HFFc6 (cell line): ENCODE data around the gene EPPIN. TPM values are rescaled to one million over a fixed set of nuclear protein-coding genes. Genes with fewer than 3 reads are reported as not detected.

Source experiments
- DNase-seq: peaks from one replicate; pipeline ENCODE4 v3.0.0-alpha.2; 2018
- H3K27ac Mint-ChIP-seq: 2 replicates; pipeline ENCODE4 v1.8.0; 2020; ENCODE audit warnings: mild to moderate bottlenecking, mixed read lengths
- H3K27me3 Mint-ChIP-seq: 2 replicates; pipeline ENCODE4 v1.8.0; 2021; ENCODE audit warnings: mild to moderate bottlenecking, moderate library complexity, mixed read lengths; ENCODE audit not compliant: insufficient read depth
- H3K36me3 Mint-ChIP-seq: 2 replicates; pipeline ENCODE4 v1.8.0; 2021; ENCODE audit warnings: low read depth, mixed read lengths
- H3K4me1 Mint-ChIP-seq: 2 replicates; pipeline ENCODE4 v1.8.0; 2020; ENCODE audit warnings: low read depth, mixed read lengths
- H3K4me3 Mint-ChIP-seq: 2 replicates; pipeline ENCODE4 v1.8.0; 2020; ENCODE audit warnings: mild to moderate bottlenecking, moderate library complexity, mixed read lengths
- H3K9me3 Mint-ChIP-seq: 2 replicates; pipeline ENCODE4 v1.8.0; 2020; ENCODE audit warnings: mild to moderate bottlenecking, mixed read lengths
- CTCF ChIP-seq: fragments of 200-600 bp; sonication (generic); IDR thresholded peaks from 2 replicates; pipeline ENCODE4 v1.5.0; 2021; ENCODE audit warnings: antibody characterized with exemption, mild to moderate bottlenecking
- total RNA-seq, 6 experiments: library from RNA; stranded (reverse); fragmentation: NEBNext Ultra II Directional; extraction: Animal tissue kit (Norgen Biotek cat#: 25700); gene quantifications; 2 replicates in 1 of 6; 3 replicates in 5 of 6; pipeline ENCODE4 v1.2.3, GENCODE V29; 2021

Gene EPPIN
- total RNA-seq, 6 experiments from 2014 or later, result not detected

GRCh38 chr20:45538209-45538799, 8.9 kb downstream of the EPPIN start:
- Mint-ChIP-seq H3K4me1 (peaks cover 4% of the 10 kb centered on the region; the same call in 1 of the 2 replicates), H3K27ac (no peak overlapping the region), H3K36me3 (no peaks in the 10 kb centered on the region), H3K9me3 (no peaks in the 10 kb centered on the region), H3K4me3 (no peak overlapping the region), H3K27me3 (peaks cover 8% of the 10 kb centered on the region; the same call in 1 of the 2 replicates)
- no peak; the same call in 1 of the 2 replicates for TF ChIP-seq CTCF
- peak; percentile 14 for DNase-seq

- no peaks in the 10 kb centered on the region for H3K36me3 Mint-ChIP-seq
- no peaks in the 10 kb centered on the region for H3K4me1 Mint-ChIP-seq
- TF ChIP-seq CTCF, result no peak
- H3K4me3 Mint-ChIP-seq, result no peak overlapping the region
- H3K27ac Mint-ChIP-seq, result no peak overlapping the region
- no peak for DNase-seq
- H3K9me3 Mint-ChIP-seq, result no peaks in the 10 kb centered on the region
- peaks cover 25% of the 10 kb centered on the region for H3K27me3 Mint-ChIP-seq
Observed at GRCh38 chr20:45527294-45527693, 19.9 kb downstream of the EPPIN start.

- H3K9me3 Mint-ChIP-seq, result no peaks in the 10 kb centered on the region
- H3K4me1 Mint-ChIP-seq, result no peaks in the 10 kb centered on the region
- H3K27me3 Mint-ChIP-seq, result peaks cover 20% of the 10 kb centered on the region
- no peak for DNase-seq
- no peak overlapping the region for H3K27ac Mint-ChIP-seq
- H3K4me3 Mint-ChIP-seq, result no peak overlapping the region
- TF ChIP-seq CTCF, result no peak
- no peaks in the 10 kb centered on the region for H3K36me3 Mint-ChIP-seq
Observed at GRCh38 chr20:45523821-45524220, 23.4 kb downstream of the EPPIN start.

- no peaks in the 10 kb centered on the region for H3K36me3 Mint-ChIP-seq
- no peak for TF ChIP-seq CTCF
- no peaks in the 10 kb centered on the region for H3K4me1 Mint-ChIP-seq
- no peak for DNase-seq
- H3K9me3 Mint-ChIP-seq, result no peaks in the 10 kb centered on the region
- H3K4me3 Mint-ChIP-seq, result no peak overlapping the region
- no peak overlapping the region for H3K27ac Mint-ChIP-seq
- peaks cover 11% of the 10 kb centered on the region; the same call in 1 of the 2 replicates for H3K27me3 Mint-ChIP-seq
Observed at GRCh38 chr20:45518282-45518681, 28.9 kb downstream of the EPPIN start.

GRCh38 chr20:45515147-45515913, 31.9 kb downstream of the EPPIN start, which contains the start of gene SPINT3:
SPINT3 (minus strand) TSS chr20:45515622; CDS start chr20:45515608, 14 bp downstream.
- Mint-ChIP-seq H3K36me3 (no peaks in the 10 kb centered on the region), H3K27me3 (peaks cover 3% of the 10 kb centered on the region; the same call in 1 of the 2 replicates), H3K4me3 (no peak within 1 kb of the TSS), H3K4me1 (no peaks in the 10 kb centered on the region), H3K27ac (no peak within 1 kb of the TSS), H3K9me3 (no peaks in the 10 kb centered on the region)
- no peak for TF ChIP-seq CTCF
- no peak for DNase-seq
